SK-N-SH treated with all-trans-retinoic acid at 6 μM for 48 hours (cell line): ENCODE measurements around the gene PLEKHH1.

Experiments
- ATAC-seq: fragments of 200-7000 bp; cut with Tn5 transposase; 3 replicates; pipeline ENCODE4 v1.9.1; 2020; ENCODE audit warnings: mild to moderate bottlenecking, moderate library complexity
- ARNTL ChIP-seq: fragments of 450-650 bp; formaldehyde crosslinking; IDR thresholded peaks from 2 replicates; pipeline ENCODE4 v1.5.0; 2020; ENCODE audit warnings: low read depth, mild to moderate bottlenecking, moderate library complexity, borderline replicate concordance
- BACH2 ChIP-seq: fragments of 250-450 bp; sonication (Bioruptor Pico); IDR thresholded peaks from 2 replicates; pipeline ENCODE4 v1.9.0; 2021; ENCODE audit warnings: mild to moderate bottlenecking, borderline replicate concordance
- CSDC2 ChIP-seq: fragments of 250-450 bp; sonication (Bioruptor Pico); IDR thresholded peaks from 2 replicates; pipeline ENCODE4 v1.5.0; 2020; ENCODE audit warnings: mild to moderate bottlenecking, moderate library complexity
- ESRRG ChIP-seq: fragments of 250-450 bp; sonication (Bioruptor Pico); IDR thresholded peaks from 2 replicates; pipeline ENCODE4 v1.6.1; 2021; ENCODE audit warnings: mild to moderate bottlenecking
- GLIS3 ChIP-seq: fragments of 250-450 bp; sonication (Bioruptor Pico); IDR thresholded peaks from 2 replicates; pipeline ENCODE4 v1.5.0; 2020; ENCODE audit warnings: mild to moderate bottlenecking, moderate library complexity
- ISL1 ChIP-seq: fragments of 250-450 bp; sonication (Bioruptor Pico); IDR thresholded peaks from 2 replicates; pipeline ENCODE4 v2.1.2; 2022; ENCODE audit warnings: mild to moderate bottlenecking, moderate library complexity
- OSR1 ChIP-seq: fragments of 250-450 bp; sonication (Bioruptor Pico); IDR thresholded peaks from 2 replicates; pipeline ENCODE4 v1.8.0; 2022; ENCODE audit warnings: moderate library complexity, mild to moderate bottlenecking, inconsistent platforms
- PPARA ChIP-seq: fragments of 250-450 bp; sonication (Bioruptor Pico); IDR thresholded peaks from 2 replicates; pipeline ENCODE4 v1.5.0; 2020; ENCODE audit warnings: mild to moderate bottlenecking, borderline replicate concordance
- RARB ChIP-seq: fragments of 250-450 bp; sonication (Bioruptor Pico); IDR thresholded peaks from 2 replicates; pipeline ENCODE4 v1.8.0; 2021; ENCODE audit warnings: mild to moderate bottlenecking, moderate library complexity
- TCF4 ChIP-seq: fragments of 250-450 bp; sonication (Bioruptor Pico); IDR thresholded peaks from 2 replicates; pipeline ENCODE4 v1.8.0; 2021; ENCODE audit warnings: mild to moderate bottlenecking, moderate library complexity, borderline replicate concordance
- TOX ChIP-seq: fragments of 250-450 bp; sonication (Bioruptor Pico); IDR thresholded peaks from 2 replicates; pipeline ENCODE4 v1.8.0; 2021; ENCODE audit warnings: mild to moderate bottlenecking, moderate library complexity, borderline replicate concordance
- ZC3H10 ChIP-seq: fragments of 250-450 bp; sonication (Bioruptor Pico); IDR thresholded peaks from 2 replicates; pipeline ENCODE4 v1.5.1; 2021; ENCODE audit warnings: mild to moderate bottlenecking, moderate library complexity
- ZFP3 ChIP-seq: fragments of 250-450 bp; sonication (Bioruptor Pico); IDR thresholded peaks from 2 replicates; pipeline ENCODE4 v1.5.0; 2020; ENCODE audit warnings: mild to moderate bottlenecking, moderate library complexity
- ZFP30 ChIP-seq: fragments of 450-650 bp; formaldehyde crosslinking; IDR thresholded peaks from 2 replicates; pipeline ENCODE4 v1.5.0; 2022; ENCODE audit warnings: mild to moderate bottlenecking, moderate library complexity
- ZNF565 ChIP-seq: fragments of 450-650 bp; formaldehyde crosslinking; conservative IDR thresholded peaks from 2 replicates; pipeline ENCODE4 v1.5.0; 2020; ENCODE audit warnings: low read depth, mild to moderate bottlenecking, moderate library complexity
- ZNF70 ChIP-seq: fragments of 450-650 bp; formaldehyde crosslinking; IDR thresholded peaks from 2 replicates; pipeline ENCODE4 v1.5.0; 2020; ENCODE audit warnings: mild to moderate bottlenecking, moderate library complexity
- ZNF8 ChIP-seq: fragments of 450-650 bp; formaldehyde crosslinking; IDR thresholded peaks from 2 replicates; pipeline ENCODE4 v1.5.0; 2020; ENCODE audit warnings: mild to moderate bottlenecking, moderate library complexity
- TF ChIP-seq, protein P1 (sequence below): fragments of 250-450 bp; sonication (Bioruptor Pico); IDR thresholded peaks from 2 replicates; pipeline ENCODE4 v1.8.0; 2021; ENCODE audit warnings: low read depth, mild to moderate bottlenecking, moderate library complexity, borderline replicate concordance
- TF ChIP-seq, protein P2 (sequence below): fragments of 250-450 bp; sonication (Bioruptor Pico); IDR thresholded peaks from 2 replicates; pipeline ENCODE4 v1.5.1; 2021; ENCODE audit warnings: mild to moderate bottlenecking, moderate library complexity
- TF ChIP-seq, protein P3 (sequence below): fragments of 250-450 bp; sonication (Bioruptor Pico); IDR thresholded peaks from 2 replicates; pipeline ENCODE4 v1.5.1; 2020; ENCODE audit warnings: low read depth, mild to moderate bottlenecking, moderate library complexity
- TF ChIP-seq, protein P4 (sequence below): fragments of 250-450 bp; sonication (Bioruptor Pico); IDR thresholded peaks from 2 replicates; pipeline ENCODE4 v1.5.0; 2020; ENCODE audit warnings: mild to moderate bottlenecking, moderate library complexity
- TF ChIP-seq, protein P5 (sequence below): fragments of 250-450 bp; sonication (Bioruptor Pico); IDR thresholded peaks from 2 replicates; pipeline ENCODE4 v1.8.0; 2020; ENCODE audit warnings: mild to moderate bottlenecking, moderate library complexity, borderline replicate concordance

Gene PLEKHH1

DNA sequence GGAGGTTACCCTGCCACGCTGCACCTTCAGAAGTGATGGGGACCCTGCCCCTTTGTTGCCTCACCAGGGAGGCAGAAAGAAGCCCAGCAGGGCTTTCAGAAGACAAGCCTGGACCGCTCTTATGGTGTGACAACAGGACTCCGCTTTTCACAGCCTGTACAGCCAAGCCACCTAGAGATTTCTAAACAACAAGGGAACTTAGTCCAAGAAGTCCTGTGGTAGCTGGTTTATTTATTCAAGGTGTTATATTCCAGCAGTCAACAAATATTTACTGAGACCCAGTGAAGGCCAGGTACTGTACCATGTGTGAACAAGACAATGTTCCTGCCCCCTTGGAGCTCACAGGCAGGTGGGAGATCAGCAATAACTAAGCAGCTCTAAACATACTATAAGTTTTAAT lies 40.6 kb upstream of the PLEKHH1 start (continued):
- TF ChIP-seq, protein P1, sequence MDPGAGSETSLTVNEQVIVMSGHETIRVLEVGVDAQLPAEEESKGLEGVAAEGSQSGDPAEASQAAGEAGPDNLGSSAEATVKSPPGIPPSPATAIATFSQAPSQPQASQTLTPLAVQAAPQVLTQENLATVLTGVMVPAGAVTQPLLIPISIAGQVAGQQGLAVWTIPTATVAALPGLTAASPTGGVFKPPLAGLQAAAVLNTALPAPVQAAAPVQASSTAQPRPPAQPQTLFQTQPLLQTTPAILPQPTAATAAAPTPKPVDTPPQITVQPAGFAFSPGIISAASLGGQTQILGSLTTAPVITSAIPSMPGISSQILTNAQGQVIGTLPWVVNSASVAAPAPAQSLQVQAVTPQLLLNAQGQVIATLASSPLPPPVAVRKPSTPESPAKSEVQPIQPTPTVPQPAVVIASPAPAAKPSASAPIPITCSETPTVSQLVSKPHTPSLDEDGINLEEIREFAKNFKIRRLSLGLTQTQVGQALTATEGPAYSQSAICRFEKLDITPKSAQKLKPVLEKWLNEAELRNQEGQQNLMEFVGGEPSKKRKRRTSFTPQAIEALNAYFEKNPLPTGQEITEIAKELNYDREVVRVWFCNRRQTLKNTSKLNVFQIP = no peak
- TF ChIP-seq ZFP30 = no peak
- TF ChIP-seq ZNF70 (CRISPR knock-in tag) = no peak
- TF ChIP-seq ARNTL (CRISPR knock-in tag) = no peak
- no peak for TF ChIP-seq PPARA (CRISPR knock-in tag)
- no peak for TF ChIP-seq ZNF8
- TF ChIP-seq TOX (CRISPR knock-in tag) = no peak
- no peak for TF ChIP-seq ZC3H10 (CRISPR knock-in tag)
- no peak for TF ChIP-seq ZNF565 (CRISPR knock-in tag)
- no peak for TF ChIP-seq TCF4 (CRISPR knock-in tag)
- TF ChIP-seq RARB = no peak
- no peak for TF ChIP-seq CSDC2

DNA sequence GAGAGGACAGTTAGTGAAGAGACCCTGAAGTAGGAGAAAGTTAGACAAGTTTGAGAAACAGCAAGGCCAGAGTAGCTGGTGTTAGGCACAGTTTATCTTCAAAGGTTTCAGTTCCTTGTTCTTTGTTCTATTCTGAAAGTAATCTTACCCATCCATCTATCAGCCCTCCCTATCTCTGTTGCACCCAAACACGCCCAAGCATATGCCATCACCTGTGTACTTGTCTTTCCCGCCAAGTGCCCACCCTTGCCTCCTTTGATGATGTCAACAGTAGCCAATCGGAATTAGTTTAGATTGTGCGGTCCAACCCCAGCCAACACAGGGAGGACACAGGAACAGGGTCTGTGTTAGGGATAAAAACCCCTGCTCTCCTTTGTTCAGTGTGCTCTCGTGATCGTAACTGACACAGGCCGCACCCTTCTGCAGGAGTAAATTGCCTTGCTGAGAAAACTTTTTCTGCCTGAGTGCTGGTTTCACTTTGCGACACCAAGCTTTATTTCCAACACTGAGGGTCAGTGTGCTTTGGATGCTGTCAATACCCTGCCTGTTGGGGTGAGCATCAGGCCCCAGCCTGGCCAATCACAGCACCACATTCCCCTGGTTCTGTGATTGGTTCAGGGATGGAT lies 39.9 kb upstream of the PLEKHH1 start:
- TF ChIP-seq, protein P1 = no peak
- TF ChIP-seq ISL1 (CRISPR knock-in tag) = no peak
- TF ChIP-seq, protein P2, sequence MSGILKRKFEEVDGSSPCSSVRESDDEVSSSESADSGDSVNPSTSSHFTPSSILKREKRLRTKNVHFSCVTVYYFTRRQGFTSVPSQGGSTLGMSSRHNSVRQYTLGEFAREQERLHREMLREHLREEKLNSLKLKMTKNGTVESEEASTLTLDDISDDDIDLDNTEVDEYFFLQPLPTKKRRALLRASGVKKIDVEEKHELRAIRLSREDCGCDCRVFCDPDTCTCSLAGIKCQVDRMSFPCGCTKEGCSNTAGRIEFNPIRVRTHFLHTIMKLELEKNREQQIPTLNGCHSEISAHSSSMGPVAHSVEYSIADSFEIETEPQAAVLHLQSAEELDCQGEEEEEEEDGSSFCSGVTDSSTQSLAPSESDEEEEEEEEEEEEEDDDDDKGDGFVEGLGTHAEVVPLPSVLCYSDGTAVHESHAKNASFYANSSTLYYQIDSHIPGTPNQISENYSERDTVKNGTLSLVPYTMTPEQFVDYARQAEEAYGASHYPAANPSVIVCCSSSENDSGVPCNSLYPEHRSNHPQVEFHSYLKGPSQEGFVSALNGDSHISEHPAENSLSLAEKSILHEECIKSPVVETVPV (CRISPR knock-in tag) = no peak
- TF ChIP-seq ZFP3 = no peak
- TF ChIP-seq, protein P3, sequence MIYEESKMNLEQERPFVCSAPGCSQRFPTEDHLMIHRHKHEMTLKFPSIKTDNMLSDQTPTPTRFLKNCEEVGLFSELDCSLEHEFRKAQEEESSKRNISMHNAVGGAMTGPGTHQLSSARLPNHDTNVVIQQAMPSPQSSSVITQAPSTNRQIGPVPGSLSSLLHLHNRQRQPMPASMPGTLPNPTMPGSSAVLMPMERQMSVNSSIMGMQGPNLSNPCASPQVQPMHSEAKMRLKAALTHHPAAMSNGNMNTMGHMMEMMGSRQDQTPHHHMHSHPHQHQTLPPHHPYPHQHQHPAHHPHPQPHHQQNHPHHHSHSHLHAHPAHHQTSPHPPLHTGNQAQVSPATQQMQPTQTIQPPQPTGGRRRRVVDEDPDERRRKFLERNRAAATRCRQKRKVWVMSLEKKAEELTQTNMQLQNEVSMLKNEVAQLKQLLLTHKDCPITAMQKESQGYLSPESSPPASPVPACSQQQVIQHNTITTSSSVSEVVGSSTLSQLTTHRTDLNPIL (CRISPR knock-in tag) = no peak
- TF ChIP-seq TOX (CRISPR knock-in tag) = no peak
- TF ChIP-seq, protein P4, sequence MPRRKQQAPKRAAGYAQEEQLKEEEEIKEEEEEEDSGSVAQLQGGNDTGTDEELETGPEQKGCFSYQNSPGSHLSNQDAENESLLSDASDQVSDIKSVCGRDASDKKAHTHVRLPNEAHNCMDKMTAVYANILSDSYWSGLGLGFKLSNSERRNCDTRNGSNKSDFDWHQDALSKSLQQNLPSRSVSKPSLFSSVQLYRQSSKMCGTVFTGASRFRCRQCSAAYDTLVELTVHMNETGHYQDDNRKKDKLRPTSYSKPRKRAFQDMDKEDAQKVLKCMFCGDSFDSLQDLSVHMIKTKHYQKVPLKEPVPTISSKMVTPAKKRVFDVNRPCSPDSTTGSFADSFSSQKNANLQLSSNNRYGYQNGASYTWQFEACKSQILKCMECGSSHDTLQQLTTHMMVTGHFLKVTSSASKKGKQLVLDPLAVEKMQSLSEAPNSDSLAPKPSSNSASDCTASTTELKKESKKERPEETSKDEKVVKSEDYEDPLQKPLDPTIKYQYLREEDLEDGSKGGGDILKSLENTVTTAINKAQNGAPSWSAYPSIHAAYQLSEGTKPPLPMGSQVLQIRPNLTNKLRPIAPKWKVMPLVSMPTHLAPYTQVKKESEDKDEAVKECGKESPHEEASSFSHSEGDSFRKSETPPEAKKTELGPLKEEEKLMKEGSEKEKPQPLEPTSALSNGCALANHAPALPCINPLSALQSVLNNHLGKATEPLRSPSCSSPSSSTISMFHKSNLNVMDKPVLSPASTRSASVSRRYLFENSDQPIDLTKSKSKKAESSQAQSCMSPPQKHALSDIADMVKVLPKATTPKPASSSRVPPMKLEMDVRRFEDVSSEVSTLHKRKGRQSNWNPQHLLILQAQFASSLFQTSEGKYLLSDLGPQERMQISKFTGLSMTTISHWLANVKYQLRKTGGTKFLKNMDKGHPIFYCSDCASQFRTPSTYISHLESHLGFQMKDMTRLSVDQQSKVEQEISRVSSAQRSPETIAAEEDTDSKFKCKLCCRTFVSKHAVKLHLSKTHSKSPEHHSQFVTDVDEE (CRISPR knock-in tag) = no peak
- no peak for TF ChIP-seq BACH2 (CRISPR knock-in tag)
- no peak for TF ChIP-seq OSR1 (CRISPR knock-in tag)
- no peak for TF ChIP-seq GLIS3 (CRISPR knock-in tag)
- TF ChIP-seq, protein P5, sequence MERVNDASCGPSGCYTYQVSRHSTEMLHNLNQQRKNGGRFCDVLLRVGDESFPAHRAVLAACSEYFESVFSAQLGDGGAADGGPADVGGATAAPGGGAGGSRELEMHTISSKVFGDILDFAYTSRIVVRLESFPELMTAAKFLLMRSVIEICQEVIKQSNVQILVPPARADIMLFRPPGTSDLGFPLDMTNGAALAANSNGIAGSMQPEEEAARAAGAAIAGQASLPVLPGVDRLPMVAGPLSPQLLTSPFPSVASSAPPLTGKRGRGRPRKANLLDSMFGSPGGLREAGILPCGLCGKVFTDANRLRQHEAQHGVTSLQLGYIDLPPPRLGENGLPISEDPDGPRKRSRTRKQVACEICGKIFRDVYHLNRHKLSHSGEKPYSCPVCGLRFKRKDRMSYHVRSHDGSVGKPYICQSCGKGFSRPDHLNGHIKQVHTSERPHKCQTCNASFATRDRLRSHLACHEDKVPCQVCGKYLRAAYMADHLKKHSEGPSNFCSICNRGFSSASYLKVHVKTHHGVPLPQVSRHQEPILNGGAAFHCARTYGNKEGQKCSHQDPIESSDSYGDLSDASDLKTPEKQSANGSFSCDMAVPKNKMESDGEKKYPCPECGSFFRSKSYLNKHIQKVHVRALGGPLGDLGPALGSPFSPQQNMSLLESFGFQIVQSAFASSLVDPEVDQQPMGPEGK (CRISPR knock-in tag) = no peak
- TF ChIP-seq ZFP30 = no peak
- TF ChIP-seq ZNF70 (CRISPR knock-in tag) = no peak
- TF ChIP-seq TCF4 (CRISPR knock-in tag) = no peak
- TF ChIP-seq RARB = no peak
- TF ChIP-seq PPARA (CRISPR knock-in tag) = no peak
- no peak for TF ChIP-seq CSDC2
- no peak for TF ChIP-seq ARNTL (CRISPR knock-in tag)
- TF ChIP-seq ESRRG (CRISPR knock-in tag) = no peak
- ATAC-seq = no peak
